Middle frontal gyrus (tissue), 1 donor: ENCODE measurements around the gene PRKG2.
"Not testable (repeated sequence)": the region's sequence is repeated elsewhere in the genome, so short reads cannot be mapped to it uniquely, and the experiment has no call there.

Experiments
- DNase-seq: peaks from one replicate; pipeline ENCODE4 v3.0.0-alpha.2; 2015; ENCODE audit warnings: low spot score; ENCODE audit errors: extremely low spot score

Gene PRKG2, protein sequence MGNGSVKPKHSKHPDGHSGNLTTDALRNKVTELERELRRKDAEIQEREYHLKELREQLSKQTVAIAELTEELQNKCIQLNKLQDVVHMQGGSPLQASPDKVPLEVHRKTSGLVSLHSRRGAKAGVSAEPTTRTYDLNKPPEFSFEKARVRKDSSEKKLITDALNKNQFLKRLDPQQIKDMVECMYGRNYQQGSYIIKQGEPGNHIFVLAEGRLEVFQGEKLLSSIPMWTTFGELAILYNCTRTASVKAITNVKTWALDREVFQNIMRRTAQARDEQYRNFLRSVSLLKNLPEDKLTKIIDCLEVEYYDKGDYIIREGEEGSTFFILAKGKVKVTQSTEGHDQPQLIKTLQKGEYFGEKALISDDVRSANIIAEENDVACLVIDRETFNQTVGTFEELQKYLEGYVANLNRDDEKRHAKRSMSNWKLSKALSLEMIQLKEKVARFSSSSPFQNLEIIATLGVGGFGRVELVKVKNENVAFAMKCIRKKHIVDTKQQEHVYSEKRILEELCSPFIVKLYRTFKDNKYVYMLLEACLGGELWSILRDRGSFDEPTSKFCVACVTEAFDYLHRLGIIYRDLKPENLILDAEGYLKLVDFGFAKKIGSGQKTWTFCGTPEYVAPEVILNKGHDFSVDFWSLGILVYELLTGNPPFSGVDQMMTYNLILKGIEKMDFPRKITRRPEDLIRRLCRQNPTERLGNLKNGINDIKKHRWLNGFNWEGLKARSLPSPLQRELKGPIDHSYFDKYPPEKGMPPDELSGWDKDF

DNA sequence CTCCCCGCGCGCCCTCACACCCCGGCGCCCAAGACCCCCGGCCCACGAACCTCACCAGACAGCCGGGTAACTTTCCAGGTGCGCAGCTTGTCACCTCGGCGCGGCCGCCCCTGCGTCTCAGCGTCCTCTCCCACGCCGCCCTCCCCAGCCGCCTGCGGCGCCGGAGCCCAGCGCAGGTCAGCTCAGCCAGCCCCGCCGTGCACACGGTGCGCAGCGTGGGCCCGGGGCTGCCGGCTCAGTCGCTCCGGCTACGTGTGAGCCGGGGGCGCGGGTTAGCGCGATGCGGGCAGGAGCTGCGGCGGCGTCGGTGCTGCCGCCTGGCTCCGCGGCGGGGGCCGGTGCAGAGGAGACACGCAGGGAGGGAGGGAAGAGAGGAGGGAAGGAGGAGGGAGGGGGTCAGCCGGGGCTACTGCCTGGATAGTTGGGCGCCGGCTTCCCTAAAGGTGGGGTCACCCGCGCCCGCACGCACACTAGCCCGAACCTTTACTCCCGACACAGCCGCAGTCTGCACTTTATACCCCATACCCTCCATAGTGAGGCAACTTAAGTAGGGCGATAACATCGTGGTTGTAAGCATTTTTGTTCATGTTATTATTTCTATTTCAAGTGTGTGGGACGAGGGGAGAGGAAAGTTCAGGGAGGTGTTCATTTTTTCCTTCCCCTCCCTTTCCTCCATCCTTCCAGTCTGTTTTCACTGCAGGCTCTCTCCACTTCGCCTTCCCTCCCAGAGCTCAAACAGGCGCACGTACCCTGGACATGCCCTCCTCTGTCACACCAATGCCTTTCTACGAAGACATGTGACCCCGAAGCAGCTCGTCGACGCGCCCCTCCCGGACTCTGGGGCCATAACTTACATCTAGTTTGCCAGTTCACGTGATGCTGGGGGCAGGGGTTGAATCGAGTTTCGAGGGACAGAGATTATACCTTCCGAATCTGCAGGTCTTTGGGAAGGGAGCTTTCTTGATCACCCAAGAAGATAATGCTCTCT lies at the start of gene PRKG2:
Gene PRKG2 (minus strand): TSS at position 342 of the 988 bp plus-strand sequence. CDS start 10,175 bp downstream, outside the sequence.
- no peak for DNase-seq

- DNase-seq: no peak
These were observed 45.5 kb upstream of the PRKG2 start for GRCh38 chr4:81260443-81261101.

DNA sequence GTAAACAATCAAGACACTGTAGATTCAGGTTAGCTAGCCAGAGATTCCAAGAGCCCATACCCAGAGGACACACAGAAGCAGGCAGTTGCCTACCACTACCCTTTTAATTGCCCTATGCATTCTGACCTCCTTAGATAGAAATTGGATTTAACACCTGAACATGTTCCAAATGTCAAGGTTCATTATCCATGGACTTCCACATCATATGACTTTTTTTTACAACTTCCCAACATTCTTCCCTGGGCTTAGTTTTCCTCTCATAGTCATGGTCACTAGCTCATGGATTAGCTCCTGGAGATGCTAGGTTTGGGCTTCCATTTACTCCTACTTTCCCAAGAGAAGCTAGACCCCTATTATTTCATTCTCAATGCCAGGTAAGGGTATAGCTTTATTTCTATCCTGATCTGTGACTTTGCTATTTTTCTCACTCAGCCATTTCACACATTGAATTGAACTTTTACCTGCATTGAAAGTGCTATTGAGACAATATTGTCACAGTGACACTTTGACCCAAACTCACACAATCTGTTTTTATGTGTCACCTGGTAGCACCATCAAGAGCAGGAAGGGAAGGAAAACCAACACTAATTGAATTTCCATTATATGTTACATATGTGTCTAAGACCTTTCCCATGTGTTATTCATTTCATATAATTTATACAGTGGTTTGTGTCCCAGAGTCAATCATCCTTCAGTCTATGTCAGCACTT lies 44.0 kb upstream of the PRKG2 start:
- DNase-seq: no peak

- no peak for DNase-seq
These were observed 42.8 kb upstream of the PRKG2 start for GRCh38 chr4:81257816-81258215.

- no peak for DNase-seq
These were observed 42.0 kb upstream of the PRKG2 start for GRCh38 chr4:81257021-81257420.

GRCh38 chr4:81256059-81256970 lies 41.3 kb upstream of the PRKG2 start:
- no peak for DNase-seq

GRCh38 chr4:81255524-81255923 lies 40.5 kb upstream of the PRKG2 start:
- no peak for DNase-seq

GRCh38 chr4:81250430-81250829 lies 35.4 kb upstream of the PRKG2 start:
- no peak for DNase-seq

- no peak for DNase-seq
These were observed 30.4 kb upstream of the PRKG2 start for GRCh38 chr4:81245218-81246009.

DNA sequence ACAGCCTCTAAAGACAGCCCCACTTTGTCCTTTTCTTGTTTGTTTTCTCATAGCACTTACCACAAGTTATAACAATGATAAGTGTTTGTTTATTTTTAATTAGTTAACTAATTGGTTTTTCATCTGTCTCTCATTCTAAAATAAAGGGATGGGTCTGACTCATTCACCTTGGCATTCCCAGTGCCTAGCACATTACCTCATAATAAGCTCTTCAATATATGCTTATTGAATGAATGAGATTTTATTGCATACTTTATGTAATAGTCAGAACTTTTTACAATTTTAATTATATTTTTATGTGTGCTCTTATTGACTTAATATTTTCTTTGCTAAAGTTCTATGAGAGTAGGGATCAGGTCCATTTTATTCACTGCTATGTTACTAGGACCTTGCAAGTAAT lies 22.8 kb upstream of the PRKG2 start:
- DNase-seq: no peak

- no peak for DNase-seq
These were observed 21.1 kb upstream of the PRKG2 start for GRCh38 chr4:81235982-81236749.

- no peak for DNase-seq
These were observed 12.9 kb upstream of the PRKG2 start for GRCh38 chr4:81227968-81228367.

DNA sequence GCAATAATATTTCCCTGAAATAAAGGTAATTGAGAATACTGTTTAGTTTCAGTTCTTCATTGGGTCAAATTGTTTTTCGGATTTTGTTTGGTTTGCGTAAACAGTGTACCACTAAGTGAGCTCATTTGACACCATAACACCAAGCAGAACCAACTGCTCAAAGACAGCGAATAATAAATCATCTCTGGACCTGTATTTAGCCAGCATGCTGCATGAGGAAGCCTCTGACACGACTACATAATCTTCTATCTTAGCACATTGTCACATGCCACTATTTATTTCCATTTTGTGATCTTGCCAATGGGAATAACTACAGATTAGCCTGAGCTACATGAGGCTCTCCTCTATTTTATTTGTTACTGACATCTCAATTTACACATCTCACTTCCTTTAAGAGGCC lies 12.1 kb upstream of the PRKG2 start:
- DNase-seq: no peak

DNA sequence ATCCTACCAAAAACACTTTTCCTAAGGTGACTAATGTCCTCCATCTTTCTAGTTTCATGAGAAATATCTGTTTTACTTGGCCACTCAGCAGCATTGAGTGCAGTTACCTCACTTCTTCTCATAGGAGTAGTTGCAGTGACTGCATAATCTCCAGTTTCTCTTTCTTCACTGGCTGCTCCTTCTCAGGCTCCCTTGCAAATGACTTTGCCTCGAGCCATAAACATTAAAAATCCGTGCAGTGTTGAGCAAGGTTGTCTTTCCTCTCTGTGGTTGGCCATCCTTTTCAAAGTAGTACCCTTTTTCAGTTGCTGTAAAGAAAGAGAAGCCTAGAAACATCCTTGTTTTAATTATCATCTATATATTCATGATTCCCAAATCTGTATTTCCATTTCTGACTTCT lies 10.2 kb upstream of the PRKG2 start:
- DNase-seq: no peak

DNA sequence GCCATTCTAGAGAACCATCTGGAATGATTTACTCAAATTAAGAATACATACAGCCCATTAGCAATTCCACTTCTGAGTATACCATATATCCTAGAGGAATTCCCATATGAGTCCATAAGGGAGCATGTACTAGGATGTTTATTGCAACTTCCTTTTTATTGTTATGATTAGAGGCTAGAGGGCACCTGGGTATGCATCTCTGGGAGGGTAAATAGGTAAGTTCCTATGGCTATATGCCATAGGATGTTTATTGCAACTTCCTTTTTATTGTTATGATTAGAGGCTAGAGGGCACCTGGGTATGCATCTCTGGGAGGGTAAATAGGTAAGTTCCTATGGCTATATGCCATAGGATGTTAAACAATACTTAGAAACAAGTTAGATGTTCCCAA lies 7.1 kb upstream of the PRKG2 start:
- not testable (repeated sequence) for DNase-seq

GRCh38 chr4:81221303-81222081 lies 6.5 kb upstream of the PRKG2 start:
- DNase-seq: no peak

DNA sequence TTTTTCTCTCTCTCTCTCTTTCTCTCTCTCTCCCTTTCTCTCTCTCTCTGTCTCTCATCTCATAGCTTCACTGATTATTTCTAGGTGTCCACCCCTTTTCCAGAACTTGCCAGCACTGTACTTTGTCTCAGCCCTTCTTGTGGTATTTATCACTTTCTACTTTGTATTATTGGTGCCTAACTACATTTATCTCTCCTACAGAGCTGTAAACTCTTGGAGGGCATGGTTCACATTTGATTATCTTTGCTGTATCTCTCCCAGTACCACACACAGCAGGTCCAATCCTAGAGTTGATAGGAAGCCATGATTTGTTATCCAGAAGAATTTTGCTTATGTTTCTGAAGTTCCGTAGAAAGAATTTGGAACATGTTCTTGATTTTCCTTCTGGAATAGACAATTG lies 5.2 kb upstream of the PRKG2 start:
- no peak for DNase-seq
